GM12892 (cell line): ENCODE data around the gene ARHGAP24.

Experiments
- DNase-seq: peaks from one replicate; pipeline ENCODE4 v3.0.0; 2011; ENCODE audit not compliant: insufficient read length
- FAIRE-seq: peaks from 2 replicates; lab custom pipeline; 2011; peaks lifted over from hg19 to GRCh38; lab: Jason Lieb, UNC
- POLR2A ChIP-seq: IDR thresholded peaks from 2 replicates; pipeline ENCODE4 v1.6.1; 2011; ENCODE audit warnings: low read depth, low read length, control low read depth
- POLR2AphosphoS5 ChIP-seq: IDR thresholded peaks from 2 replicates; pipeline ENCODE4 v1.6.1; 2011; ENCODE audit warnings: low read depth, low read length, control low read depth
- TAF1 ChIP-seq: IDR thresholded peaks from 2 replicates; pipeline ENCODE4 v1.6.1; 2011; ENCODE audit warnings: low read depth, mild to moderate bottlenecking, control low read depth, low read length, borderline replicate concordance

Gene ARHGAP24

DNA sequence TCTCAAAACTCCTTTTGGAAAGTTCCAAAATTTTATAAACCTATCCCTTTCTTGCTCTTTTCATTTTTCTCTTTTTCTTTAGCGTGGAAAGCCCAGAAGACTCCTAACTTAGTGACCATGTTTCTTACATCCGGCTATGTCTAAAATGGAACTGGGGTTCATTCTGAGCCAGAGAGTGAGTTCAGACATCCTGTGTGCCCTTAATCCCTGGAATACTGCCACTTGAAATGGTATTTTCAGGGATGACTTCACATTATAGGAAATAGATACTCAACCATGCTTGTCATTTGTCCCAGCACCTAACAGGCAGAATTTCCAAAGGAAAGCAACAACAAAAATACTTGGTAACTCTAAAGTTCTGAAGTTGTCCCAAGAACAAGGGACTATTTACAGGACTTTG is 379.6 kb downstream of the ARHGAP24 start:
- no peak for DNase-seq
- TF ChIP-seq POLR2A (no peak), POLR2AphosphoS5 (no peak), TAF1 (no peak)
- no peak for FAIRE-seq

DNA sequence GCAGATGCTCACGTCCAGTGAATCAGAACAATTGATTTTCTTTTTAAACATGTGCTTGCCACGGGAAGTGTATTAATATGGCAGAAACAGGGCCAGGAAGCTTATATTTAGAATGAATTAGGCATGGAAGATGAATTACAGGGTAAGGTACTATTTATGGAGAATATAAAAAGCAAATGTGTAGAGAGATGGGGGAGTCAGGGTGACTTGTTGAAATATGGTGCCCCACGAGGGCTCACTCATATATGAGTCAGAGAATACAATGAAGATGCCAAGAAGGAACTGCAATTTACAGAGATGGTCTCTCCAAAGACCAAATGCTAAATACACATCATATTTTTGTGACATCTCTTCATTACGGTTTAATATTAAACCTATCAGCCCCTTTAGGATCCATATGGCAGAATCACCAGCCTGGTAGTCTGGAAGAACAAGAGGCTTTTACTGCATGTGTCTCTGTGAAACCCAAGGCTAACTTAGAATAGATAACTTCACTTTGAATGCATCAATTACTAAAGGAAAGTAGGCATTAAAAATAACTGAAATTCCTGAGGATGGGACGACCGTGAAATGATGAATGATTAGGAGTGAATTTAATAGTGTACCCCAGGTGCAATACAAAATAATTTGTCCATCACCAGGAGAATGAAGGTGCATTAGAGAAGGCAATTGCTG is 385.3 kb downstream of the ARHGAP24 start:
- FAIRE-seq (no peak), DNase-seq (no peak)
- TF ChIP-seq POLR2A (no peak), POLR2AphosphoS5 (no peak), TAF1 (no peak)

GRCh38 chr4:85861064-85861765 is 386.3 kb downstream of the ARHGAP24 start:
- TF ChIP-seq POLR2AphosphoS5 (no peak), POLR2A (no peak), TAF1 (no peak)
- no peak for DNase-seq
- peak; percentile 64 for FAIRE-seq

GRCh38 chr4:85862896-85863295 is 387.9 kb downstream of the ARHGAP24 start:
- no peak for TF ChIP-seq POLR2AphosphoS5
- no peak for TF ChIP-seq TAF1
- no peak for TF ChIP-seq POLR2A

DNA sequence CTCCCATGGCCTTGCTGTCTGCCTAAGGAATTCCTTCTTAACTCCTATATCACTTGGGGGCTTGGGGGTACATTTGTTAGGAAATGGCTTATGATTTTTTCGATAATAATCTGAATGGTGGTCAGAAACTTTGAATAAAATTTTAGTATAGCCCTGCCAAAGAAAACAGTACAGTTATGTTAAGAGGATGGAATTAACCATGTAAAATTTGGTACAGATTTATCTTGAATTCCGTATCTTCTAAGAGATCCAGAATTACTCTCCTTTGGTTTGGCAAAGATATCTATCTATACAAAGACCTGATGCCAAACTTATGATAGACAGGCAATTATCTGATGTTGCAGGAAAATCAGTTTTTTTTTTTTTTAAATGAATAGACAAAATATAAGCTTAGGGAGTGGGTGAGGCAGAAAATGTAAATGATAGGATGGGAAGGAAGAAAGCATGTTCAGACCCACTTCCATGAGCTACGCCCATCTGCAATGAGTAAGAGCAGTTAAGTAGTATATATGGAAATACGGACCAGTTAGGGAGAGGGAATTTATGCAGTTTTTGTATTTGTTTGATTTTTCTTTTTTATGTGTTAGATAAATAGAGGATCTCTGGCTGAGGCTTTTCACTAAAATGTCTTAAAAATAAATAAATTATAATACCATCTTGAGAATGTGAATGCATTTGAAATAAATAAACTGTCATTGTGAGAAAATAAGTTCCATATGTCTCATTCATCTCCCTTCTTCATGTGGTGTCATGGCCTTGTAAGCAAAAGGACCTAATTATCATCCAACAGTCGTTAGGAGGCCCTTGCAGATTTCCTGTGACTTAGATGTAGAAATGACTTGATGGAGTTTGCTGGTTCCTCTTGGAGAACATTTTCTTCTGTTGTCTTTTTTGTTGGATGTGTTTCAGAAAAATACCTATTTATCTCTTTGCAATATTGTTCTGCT is 389.6 kb downstream of the ARHGAP24 start:
- no peak for TF ChIP-seq TAF1
- TF ChIP-seq POLR2AphosphoS5, result no peak
- no peak for TF ChIP-seq POLR2A
- FAIRE-seq, result no peak
- DNase-seq, result no peak

More at GRCh38 chr4:85862896-85863295, 387.9 kb downstream of the ARHGAP24 start:
- DNase-seq, result no peak
- FAIRE-seq, result no peak

DNA sequence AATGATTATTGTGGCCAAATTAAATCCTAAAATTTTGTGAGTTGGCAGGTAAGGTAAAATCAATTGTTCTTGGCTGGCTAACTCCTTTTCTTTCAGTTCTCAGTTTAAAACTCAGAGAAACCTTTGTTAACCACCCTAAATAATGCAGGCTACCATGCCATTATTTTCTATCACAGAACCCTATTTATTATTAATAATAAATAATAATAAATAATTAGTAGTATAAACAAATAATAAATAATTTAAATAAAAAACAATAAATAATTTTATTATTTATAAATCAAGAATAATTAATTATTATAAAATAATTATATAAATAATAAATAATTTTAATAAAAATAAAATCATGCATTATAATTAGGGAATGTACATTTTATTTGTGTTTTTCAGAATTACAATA is 390.3 kb downstream of the ARHGAP24 start:
- DNase-seq (no peak), FAIRE-seq (no peak)
- TF ChIP-seq POLR2A (no peak), TAF1 (no peak), POLR2AphosphoS5 (no peak)

DNA sequence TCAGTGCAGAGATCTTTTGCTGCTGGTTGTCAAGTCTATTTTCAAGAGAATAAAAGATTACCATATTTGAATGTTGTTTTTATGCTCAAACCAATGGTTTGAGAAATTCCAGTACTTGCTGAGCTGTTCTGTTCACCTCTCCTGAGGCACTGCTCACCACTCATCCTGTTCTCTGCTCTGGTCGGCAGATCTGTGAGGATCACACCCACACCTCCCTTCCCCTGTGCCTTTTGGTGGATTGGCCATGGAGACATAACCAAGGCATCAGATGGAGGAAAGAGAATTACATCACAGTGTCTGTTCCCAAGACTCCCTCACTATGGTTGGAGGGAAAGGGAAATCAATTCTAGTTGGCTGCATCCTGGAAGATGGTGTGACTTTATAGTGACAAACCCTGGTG is 391.6 kb downstream of the ARHGAP24 start:
- DNase-seq, result no peak
- no peak for FAIRE-seq
- no peak for TF ChIP-seq POLR2A
- no peak for TF ChIP-seq POLR2AphosphoS5
- TF ChIP-seq TAF1, result no peak

GRCh38 chr4:85867271-85867670 is 392.3 kb downstream of the ARHGAP24 start:
- TF ChIP-seq TAF1 (no peak), POLR2AphosphoS5 (no peak), POLR2A (no peak)
- FAIRE-seq, result no peak
- DNase-seq, result no peak

DNA sequence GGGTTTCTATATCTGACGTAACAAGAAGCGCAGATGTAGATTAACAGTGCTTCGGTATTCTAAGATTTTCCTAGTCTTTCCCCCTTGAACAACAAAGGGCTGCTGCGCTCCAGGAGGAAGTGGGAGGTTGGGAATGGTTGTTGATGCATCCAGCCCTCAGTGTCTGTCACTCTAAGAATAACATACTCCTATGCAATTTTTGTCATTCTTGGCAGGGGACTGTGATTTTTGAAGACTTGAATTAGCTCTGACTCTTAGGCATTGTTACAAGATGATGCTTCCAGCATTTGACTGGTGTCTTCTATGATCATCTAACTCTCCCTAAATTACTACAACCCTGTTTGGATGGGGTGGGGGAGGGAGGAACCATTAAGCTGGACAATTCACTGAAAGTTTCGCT is 394.2 kb downstream of the ARHGAP24 start:
- no peak for TF ChIP-seq POLR2AphosphoS5
- no peak for TF ChIP-seq POLR2A
- no peak for TF ChIP-seq TAF1
- FAIRE-seq (no peak), DNase-seq (no peak)

GRCh38 chr4:85870298-85871083 is 395.5 kb downstream of the ARHGAP24 start:
- FAIRE-seq (no peak), DNase-seq (no peak)
- no peak for TF ChIP-seq TAF1
- TF ChIP-seq POLR2A, result no peak
- no peak for TF ChIP-seq POLR2AphosphoS5

GRCh38 chr4:85873566-85873965 is 398.6 kb downstream of the ARHGAP24 start:
- TF ChIP-seq POLR2A, result no peak
- TF ChIP-seq POLR2AphosphoS5, result no peak
- DNase-seq (no peak), FAIRE-seq (no peak)

DNA sequence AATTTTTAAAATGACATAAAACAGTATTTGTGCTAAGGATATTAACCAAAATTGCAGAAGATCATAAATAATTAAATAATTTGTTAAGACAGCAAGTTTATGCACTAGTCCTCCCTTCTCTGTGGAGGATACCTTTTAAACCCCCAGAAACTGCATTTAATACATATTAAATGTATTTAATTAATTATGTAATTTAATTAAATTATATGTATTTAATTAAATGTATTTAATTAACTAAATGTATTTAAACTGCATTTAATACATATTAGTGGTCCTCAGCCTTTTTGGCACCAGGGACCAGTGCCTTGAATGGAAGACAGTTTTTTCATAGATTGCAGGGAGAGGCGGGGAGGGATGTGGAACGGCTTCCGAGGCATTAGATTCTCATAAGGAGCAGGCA is 404.6 kb downstream of the ARHGAP24 start:
- DNase-seq (no peak), FAIRE-seq (no peak)
- TF ChIP-seq POLR2AphosphoS5 (no peak), POLR2A (no peak), TAF1 (no peak)
